Metanephros (tissue), 2 donors: ENCODE data around the gene ZDHHC14. TPM values are rescaled to one million over a fixed set of nuclear protein-coding genes. Genes with fewer than 3 reads are reported as not detected.

ENCODE experiments used
- small RNA-seq: library from RNA; depleted of rRNA; stranded (forward); fragments of <200 nt; gene quantifications from one replicate; pipeline ENCODE3, GENCODE V24; 2014; ENCODE audit warnings: low replicate concordance
- total RNA-seq: library from RNA; depleted of rRNA; stranded (reverse); fragments of >200 nt; gene quantifications from one replicate; pipeline ENCODE4 v1.2.3, GENCODE V29; 2014

Gene ZDHHC14
- total RNA-seq: 21.7 TPM

DNA sequence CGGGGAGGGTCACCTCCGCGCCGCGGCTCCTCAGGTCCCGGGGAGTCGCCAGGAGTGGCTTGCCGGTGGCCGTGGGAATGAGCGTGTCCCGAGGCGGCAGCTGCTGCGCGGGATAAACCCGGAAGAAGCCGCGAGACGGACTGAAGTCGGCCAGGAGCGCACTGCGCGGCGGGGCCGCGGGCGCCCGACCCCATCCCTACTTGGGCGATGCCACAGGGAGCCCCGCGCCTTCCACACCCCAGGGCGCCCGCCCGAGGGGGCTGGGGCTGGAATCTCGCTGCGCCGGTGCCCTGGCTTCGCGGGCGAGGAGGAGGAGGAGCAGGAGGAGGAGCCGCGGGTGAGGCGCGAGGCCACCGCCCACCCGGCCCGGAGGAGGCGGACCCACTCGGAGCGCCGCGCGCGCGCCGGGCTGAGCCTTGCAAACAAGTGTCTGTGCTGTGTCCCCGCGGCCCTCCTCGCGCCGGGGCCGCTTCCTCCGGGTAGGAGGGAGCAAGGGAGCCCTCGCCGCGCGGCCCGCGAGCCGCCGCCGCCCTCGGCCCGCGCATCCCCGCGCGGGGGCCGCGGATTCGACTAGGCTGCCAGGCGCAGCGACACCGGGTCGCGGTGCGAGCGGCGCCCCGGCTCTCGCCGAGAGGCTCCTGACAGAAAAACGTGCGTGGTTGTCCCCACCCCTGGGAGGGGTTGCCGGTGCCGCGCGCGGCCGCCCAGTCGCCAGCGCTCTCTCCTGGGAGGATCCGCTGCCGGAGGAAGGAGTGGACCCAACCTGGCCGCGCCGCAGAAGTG lies at the start of gene ZDHHC14:
Gene ZDHHC14 (plus strand): TSS at position 412 of the 783 bp plus-strand sequence.

Small RNAs within 50 kb of the gene (small RNA-seq; reads per million reads assigned to genes)
- not detected for gene MIR3692

Other genes with a start within 250 kb of the ZDHHC14 start
- 10.3 TPM for gene TMEM242, start 57.7 kb upstream of the ZDHHC14 start, total RNA-seq